AG08395 (cell line): Measurements from ENCODE around the gene GNAO1.

Experiments used
- DNase-seq: peaks from one replicate; pipeline ENCODE4 v3.0.0; 2012; ENCODE audit warnings: mixed read lengths, low spot score

The GNAO1 gene

DNA sequence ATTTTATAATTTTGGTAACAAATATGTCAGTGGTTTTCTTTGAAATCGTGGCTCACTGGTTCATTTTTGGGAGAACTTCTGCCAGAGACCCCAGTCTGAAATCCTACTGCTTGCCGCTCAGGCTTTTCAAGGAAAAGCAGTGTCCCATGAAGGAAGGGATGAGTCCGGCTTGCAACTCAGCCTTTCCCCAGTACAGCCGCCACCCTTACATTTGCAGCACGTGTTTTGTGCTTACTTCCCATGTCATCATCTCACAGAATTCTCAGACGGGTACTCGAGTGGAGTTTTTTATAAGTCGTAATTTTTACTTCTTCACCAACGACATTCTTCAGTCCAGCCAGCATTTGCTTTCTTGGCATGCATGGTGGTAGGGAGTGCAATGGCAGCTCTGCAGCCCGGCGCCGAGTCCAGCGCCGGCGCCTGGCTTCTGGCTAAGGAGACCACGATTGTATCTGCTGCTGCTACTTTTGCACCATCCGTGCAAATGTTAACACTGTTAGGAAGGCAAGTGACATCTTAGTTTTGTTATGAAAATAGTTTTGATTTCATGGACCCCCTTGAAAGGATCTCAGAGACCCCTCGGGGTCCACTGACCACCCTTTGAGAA lies 123.1 kb downstream of the GNAO1 start:
- DNase-seq: no peak

DNA sequence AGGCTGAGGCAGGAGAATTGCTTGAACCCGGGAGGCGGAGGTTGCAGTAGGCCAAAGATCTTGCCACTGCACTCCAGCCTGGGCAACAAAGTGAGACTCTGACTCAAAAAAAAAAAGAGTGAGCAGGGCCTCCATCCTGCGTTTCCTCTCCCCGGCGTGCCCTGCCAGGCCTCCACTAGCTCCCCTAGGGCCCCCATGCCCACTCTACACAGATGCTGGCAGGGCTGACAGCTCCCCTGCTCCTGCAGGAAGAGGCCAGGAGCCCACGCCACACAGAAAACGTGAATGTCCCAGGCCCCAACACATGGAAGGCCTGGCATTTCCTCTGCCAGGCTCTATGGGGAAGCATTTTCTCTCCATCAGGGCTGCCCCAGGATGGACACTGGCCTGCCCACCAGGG lies 124.7 kb downstream of the GNAO1 start:
- DNase-seq: no peak

DNA sequence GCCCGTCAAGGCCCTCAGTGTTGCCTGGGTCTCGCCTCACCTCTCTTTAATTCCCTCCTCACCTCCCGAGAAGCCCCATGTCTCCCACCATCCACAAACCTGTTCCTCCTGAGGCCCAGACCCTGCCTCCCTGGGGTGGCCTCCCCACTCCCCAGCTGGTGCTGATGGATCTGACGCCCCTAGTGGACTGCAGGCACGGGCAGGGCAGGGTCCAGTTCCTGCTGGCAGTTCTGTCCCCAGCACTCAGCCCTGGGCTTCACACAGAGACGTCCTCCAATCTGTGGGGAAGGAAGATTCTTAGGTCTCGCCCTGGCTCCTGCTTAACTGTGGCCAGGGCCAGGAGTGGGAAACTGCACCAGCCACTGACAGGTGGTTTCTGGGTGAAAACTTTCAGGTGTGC lies 125.3 kb downstream of the GNAO1 start:
- no peak for DNase-seq

DNA sequence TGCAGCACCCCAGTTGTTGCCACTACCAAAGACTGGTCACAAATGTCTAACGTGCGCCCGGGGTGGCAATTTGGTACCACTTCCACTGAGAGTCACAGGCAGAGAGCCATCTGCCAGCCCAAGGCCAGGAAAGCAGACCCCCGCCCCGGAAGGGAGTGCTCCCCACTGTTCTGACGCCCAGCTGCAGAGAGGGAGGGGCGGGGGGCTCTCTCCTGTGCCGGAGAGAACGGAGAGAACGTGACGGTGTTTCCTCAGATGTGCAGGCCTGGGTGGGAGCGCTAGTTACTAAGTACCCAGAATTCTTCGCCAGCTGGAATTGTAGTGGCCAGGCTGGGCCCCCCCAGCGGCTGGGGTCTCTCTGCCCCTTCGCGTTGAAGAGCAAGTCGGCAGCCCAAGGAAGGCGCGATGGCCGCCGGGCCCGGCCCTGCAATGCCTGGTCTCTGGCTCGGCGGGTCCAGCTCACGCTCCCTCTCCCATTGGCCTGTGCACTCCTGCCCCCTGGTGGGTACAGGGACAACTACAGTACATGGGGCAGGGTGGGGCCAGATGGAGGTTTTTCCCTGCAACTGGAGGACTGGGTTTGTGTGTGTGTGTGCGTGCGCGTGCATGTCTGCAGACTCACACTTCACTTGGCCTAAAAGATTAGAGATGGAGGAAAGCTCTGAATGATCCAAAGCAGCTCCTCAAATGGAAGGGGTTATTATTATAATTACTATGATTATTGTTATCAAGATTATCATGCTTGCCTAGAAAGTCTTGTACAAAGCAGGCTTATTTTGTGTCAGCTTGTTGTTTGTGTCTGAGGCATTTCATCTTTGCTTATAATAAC lies 126.9 kb downstream of the GNAO1 start:
- peak; percentile 96 for DNase-seq

DNA sequence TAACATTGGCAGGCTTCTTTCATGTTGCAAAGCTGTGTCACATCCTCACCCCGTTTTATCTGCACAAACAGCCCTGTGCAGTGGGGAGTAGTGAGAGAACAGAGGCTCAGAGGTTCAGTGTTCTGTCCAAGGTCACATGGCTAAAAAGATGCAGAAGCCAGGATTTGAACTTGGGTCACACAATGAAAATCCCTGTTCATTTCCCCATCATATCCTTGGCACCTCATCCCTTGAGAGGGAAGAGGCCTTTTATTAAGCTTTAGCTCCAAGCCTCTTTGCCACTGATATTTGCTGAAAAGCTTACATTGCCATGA lies 127.5 kb downstream of the GNAO1 start:
- no peak for DNase-seq

DNA sequence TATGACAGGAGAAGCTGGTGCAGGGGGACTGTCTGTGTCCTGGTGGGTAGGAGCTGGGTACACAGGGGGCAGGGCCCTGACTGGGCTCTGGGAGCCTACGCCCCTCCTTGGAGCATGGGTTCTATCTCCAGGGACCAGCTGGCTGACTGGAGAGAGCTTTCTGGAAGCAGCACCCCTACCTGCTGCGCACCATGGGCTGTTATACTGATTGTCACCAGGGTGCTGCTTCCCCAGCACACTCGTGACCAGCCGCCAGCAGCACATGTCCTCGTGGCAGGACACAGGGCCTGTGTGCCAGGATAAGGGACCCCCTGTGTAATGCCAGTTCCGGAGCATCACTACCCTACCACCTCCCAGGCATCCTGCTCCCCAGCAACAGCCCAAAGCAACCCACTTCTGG lies 128.1 kb downstream of the GNAO1 start:
- DNase-seq: no peak

DNA sequence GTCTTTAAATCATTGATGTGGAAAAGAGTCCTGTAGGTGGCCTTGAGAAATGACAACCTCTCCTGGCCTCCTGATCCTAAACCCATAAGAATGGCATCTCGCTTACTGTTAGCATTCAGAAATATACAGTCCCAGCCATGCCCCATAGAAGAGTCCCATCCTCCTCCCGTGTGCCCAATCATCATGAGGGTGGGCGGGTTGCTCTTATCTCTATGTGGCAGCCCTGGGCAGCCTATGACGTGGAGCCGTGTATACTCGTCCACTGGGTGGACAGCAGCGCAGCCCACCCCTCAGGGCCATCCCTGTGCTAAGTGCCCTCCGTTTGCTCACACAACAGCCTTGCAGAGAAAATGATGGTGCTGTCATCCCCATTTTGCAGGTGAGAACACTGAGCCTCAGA lies 128.8 kb downstream of the GNAO1 start:
- no peak for DNase-seq

DNA sequence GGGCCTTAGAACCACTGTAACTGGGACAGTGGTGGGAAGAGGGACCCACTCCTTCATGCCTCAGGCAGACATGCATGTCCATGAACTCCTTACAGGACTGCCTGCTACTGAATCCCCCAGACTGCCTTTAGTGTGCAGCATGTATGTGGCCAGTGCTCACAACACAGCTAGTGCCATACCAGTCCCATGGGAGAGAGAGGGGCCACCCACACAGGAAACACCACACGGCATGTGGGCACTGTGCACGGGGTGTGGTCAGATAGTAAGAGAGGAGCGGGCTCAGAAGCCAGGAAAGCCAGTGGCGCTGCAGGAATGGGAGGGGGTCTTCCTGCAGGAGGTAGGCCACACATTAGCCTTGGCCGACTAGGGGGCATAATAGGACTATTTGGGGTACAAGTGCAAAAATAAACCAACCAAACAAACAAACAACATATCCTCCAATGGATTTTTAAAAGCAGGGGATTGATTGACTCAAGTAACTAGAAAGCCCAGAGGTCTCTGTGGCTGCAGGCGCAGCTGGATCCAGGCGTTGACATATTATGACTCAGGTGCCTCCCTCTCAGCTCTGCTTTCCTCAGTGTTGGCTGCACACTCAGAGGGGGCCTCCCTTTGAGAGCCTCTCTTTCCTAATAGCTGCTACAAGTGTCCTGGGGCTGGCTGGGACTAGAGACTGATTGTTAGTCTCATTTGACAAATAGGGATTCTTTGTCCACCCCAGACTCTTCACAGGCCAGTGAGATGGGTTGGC lies 129.7 kb downstream of the GNAO1 start:
- no peak for DNase-seq

DNA sequence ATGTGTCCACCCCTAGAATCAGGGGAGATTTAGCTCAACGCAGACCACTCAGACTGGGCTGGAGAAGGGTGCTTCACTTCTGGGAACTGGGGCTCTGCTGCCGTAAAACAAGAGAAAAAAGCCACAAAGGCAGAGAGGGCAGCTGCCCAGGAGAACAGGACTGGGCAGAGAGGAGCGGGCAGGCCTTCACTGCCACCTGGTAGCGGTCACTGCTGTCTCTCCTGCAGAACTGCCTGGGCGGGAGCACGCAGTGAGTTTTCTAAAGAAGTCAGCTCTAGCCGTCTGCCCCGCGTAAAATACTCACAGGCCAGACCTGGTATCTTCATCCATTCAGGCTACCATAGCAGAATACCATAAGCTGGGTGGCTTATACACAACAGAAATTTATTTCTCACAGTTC lies 130.3 kb downstream of the GNAO1 start:
- DNase-seq: no peak

DNA sequence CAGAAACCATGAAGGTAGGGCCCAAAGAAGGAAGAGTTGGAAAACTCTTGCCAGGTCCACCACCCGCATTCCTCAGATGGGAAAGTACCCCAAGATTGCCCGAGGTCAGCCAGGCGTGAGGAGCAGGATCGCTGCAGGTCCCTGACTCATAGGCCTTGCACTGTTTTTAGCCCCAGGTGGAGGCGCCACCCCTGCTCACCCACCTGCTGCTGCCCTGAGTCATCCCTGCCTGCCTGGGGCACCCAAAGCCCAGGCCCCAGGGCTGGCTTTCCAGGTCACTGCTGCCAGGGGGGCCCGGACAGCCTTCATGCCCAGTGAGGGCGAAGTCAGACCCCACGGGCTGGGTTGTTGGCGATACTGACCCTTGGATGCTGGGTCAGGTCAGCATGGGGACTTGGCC lies 133.1 kb downstream of the GNAO1 start:
- no peak for DNase-seq

DNA sequence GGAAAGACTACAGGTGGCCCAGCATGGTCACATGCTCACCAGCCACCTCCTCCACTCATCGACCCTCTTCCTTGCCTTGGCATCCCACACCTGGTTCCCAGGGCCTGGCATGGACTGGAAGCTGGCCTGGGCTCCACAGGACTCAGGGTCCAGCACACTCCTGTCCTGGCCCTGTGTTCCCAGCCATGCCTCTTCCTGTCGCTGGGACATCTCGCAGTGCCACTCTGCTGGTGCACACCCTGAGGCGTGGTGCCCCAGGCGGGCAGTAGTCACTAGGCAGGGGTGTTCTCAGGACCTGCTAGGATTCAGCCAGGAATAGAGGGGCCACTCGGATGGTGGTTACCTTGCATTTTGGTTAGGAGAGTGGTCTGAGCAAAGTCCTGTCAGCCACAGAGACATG lies 134.7 kb downstream of the GNAO1 start:
- no peak for DNase-seq

DNA sequence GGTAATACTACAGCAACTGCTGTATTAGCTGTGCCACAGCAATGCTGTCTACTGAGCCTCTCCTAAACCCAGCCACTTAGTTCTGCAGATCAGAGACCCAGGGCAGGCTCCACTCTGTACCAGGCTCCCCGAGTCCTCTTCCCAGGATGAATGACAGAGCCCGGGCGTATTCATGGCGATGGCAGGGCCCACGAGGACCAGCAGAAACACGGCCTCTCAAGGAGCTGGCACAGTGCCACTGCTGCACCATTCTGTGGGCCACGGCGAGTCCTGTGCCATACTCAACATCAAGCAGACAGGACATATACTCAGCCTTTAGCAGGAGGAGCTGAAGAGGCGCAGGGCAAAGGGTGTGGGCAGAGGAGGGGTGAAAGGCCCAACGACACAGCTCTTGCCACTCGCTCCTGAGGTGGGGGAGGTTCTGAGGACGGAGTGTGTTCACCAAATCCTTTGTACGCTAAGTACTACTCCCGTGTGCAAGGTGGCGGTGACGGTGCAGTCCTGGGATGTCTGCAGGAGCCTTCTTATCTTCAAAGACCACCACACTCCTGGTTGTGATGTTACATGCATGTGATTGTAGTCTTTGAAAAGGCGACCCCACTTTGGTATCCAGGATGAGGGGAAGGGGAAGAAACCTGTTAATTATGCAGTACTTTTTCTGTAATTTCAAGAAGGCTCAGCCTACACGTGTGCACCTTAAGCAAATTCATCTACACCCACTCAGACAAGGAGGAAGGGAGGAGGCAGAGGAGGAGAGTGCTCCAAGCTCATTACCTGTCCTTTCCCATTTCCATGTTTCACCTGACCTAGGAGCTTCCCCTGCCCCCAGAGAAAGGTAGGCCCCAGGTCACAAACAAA lies 136.0 kb downstream of the GNAO1 start:
- DNase-seq: no peak

DNA sequence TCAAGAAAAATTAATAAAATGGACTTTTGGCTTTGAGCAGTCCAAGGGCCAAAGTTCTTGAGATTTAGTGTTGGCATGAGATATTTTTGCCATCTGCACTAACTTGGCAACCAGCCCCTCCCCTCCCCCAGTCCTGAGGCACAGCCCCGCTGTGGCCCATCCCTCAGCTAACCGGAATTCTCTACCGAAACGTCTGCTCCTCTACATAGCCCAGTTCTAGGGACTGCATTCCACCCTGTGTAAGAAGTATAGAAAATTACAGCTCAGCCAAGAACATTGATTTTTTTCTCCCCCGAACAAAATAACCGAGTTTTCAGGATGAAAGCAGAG lies 136.6 kb downstream of the GNAO1 start:
- no peak for DNase-seq

DNA sequence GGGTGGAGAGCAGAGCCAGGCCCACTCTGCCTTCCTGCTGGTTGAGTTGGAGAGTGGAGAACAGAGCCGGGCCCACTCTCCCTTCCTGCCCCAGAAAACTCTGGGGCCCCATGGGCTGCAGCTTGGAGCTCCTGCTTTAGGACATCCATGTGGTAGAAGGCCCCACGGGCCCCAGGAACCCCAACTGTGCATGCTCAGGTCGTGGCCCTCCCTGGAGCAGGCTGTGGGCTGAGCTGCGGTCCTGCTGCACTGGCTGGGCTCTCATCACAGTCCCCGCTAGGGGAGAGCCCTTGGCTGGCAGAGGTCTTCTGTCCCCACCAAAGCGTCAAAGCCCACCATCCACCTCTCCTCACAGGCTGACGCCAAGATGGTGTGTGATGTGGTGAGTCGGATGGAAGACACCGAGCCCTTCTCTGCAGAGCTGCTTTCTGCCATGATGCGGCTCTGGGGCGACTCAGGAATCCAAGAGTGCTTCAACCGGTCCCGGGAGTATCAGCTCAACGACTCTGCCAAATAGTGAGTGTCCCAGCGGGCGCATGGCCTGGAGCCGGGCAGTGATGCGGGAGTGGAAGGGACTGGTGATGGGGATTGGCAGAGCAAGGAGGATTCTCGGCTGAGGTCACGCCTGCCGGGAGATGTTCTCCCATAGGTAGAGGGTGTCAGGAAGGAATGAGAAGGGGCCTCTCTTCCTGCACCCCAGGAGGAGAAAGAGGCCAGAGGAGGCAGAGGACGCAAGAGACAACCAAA lies 137.2 kb downstream of the GNAO1 start:
- no peak for DNase-seq

DNA sequence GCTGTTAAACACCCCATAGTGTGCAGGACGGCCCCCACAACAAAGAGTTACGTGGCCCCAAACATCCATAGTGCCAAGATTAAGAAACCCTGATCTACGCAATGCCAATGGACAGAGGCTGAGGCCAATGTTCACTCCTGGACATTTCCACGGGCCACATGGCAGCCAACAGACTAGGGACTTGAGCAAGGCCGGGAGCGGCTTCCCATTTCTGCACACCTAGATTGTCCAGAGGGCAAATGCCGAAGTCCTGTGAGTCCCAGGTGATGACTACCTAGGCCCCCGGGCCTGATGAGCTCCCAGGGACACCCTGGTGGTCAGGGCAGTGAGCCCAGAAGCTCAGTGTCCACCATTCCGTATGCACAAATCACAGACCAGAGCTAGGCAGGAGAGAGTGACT lies 138.6 kb downstream of the GNAO1 start:
- no peak for DNase-seq

DNA sequence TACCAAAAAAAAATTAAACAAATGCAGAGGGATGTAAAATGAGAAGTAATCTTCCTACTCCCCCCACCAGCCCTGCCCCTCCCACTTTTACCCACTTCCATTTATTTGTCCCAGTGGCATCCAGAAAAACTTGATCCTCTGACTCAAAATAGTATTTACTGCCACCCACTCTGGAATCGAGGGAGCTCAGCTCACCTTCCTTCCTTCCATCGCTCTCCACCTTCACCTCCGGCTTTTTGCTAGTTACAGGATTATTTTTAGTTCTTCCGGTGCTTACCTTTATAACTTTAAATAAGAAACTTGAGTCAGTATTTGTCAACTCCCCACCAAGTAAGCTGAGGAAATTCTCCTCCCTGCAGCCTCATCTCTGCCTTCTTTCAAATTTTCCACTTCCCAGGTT lies 139.2 kb downstream of the GNAO1 start:
- DNase-seq: no peak

DNA sequence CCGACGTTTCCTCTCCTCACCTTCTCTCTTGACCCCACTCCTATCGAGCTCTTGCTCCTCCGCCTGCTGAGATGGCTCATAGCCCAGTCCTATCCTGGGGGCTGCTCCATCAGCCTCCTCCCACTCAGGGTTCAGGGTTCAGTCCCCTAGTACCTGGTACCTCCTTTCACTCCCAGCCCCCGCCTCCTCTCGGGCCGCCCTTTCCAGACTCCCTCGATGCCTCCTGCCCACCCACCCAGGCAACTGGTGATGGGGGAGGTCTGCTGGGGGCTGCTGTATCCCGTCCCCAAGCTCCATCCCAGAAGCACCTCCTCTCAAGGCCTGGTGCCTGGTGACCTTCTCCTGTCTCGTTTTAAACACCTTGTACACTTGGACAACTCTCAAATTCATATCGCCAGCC lies 140.1 kb downstream of the GNAO1 start:
- DNase-seq: no peak

DNA sequence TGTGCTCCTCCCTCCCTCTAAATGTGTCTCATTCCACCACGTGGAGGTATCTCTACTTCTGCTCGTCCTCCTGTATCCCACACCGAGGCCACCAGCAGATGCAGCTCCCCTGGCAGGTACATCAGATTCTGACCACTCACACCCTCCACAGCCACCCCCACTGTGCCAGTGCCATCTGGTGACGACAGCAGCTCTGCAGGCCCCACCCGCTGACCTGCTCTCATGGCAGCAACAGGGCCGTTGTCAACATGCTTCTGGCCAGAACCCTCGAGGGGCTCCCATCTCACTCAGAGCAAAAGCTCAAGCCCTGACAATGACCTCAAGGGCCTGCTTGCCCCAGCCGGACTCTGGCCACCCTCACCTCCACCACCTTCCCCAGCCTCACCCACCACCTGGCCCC lies 140.6 kb downstream of the GNAO1 start:
- DNase-seq: no peak

DNA sequence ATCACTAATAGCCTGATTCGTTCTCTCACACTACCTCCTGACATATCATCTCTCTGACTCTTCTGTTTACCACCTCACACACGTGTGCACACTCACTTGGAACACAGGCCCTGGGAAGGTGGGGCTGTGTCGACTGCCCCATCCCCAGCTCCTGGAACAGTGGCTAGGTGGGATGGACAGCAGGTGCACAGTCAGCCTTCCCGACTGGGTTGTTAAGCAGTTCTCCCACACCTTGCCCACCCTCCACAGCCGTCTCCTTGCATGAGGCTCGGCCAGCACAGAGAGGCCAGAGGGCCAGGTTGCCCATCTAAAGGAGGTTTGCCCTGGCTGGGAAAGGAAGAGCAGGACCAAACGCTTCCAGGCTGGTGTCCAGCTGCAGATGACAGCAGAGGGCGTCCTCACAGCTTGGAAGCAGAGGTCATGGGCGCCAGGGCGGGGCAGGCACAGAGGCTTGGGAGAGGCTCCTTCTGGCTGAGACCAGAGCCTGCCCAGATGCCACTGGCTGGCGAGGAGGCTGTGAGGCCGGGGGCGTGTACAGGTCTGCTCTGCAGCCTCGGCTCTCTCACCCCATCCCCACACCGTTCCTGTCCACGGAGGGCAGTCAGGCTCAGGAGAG lies 141.3 kb downstream of the GNAO1 start:
- peak; percentile 86 for DNase-seq

DNA sequence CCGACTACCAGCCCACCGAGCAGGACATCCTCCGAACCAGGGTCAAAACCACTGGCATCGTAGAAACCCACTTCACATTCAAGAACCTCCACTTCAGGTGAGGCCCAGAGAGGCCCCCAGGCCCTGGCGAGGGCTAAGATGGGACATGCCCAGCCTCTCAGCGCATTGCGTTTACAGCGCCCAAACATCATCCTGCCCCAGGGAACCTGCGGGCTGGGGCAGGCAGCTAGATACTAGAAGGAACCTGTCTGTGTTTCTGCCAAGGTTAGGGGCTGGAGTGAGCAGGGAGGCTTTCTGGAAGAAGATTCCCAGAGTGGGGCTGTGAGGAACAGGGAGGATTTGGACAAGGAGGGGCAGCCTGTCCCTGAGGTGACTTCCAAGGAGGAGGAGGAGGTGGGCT lies 143.5 kb downstream of the GNAO1 start:
- DNase-seq: no peak

DNA sequence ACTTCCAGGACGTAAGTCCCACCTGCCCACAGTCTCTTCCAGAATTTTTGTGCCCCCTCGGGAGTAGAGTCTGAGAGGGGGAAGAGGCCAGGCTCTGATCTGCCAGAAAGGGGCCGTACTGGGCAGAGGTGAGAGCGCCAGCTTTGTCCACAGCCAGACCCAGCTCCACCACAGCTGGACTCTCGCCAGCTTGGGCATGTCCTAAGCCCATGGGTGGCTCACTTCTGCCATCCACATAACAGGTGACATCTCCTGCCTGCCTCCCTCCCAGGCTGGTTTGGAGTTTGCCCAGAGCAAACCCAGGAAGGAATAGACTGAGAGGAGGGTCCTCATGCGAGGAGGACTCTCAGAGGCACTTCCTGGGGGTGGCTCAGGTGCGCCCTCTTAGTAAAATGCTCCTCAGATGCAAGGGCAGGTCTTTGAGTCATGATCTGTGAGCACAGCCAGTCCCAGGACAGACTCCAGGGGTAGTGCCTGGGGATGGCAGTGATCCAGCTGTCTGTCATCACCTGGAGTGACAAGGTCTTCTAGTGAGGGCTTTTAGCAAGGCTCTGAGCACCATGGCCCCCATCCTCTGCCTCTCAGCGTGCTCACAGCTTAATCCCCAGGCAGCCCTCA lies 144.9 kb downstream of the GNAO1 start:
- no peak for DNase-seq
